Suppressor macrophage (primary cell): Measurements from ENCODE around the gene MSH5.
"Not testable (repeated sequence)": the region's sequence is repeated elsewhere in the genome, so short reads cannot be mapped to it uniquely, and the experiment has no call there.

Source experiments
- DNase-seq, 4 experiments: peaks; one replicate each; pipeline ENCODE4 v3.0.0-alpha.2; 2020 to 2022
- total RNA-seq, 17 experiments: gene quantifications; one replicate each; lab custom pipeline; 2026; ENCODE audit warnings: mixed read lengths in 6 of 17, inconsistent platforms in 3 of 17; lab: John Stamatoyannopoulos, UW

MSH5 gene
- 0.07 to 3.2 (median 1.7) reads per million in 17 experiments for total RNA-seq

DNA sequence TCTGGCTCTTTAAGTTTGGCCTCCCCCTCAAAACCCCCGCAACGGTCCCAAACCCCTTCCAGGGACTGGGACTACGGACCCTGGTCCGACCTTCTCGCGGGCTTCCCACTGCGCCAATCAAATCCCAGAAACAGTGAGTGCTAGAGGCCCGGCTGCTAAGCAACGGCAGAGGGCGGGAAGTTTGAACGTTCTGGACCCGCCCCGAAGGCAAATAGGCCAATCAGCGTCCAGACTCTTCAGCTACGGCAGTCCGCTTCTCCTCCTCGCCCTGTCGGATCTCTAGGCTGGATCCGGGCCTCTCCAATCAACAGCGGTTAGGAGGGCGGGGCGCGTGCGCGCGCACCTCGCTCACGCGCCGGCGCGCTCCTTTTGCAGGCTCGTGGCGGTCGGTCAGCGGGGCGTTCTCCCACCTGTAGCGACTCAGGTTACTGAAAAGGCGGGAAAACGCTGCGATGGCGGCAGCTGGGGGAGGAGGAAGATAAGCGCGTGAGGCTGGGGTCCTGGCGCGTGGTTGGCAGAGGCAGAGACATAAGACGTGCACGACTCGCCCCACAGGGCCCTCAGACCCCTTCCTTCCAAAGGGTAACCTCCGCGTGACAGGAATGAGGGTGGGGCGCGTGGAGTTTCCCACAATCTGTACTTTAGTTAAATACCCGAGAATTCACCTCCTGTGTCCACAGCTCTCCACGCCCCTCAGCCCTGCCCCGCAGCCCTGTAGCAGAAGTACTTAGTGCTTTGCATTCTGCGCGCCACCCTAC is at the start of gene MSH5:
Gene MSH5, plus strand, starts transcription at position 367 of the 758 bp plus-strand sequence. CDS start 462 bp downstream, outside the sequence.
- DNase-seq = peak; percentile 99 to 100 (median 99)

DNA sequence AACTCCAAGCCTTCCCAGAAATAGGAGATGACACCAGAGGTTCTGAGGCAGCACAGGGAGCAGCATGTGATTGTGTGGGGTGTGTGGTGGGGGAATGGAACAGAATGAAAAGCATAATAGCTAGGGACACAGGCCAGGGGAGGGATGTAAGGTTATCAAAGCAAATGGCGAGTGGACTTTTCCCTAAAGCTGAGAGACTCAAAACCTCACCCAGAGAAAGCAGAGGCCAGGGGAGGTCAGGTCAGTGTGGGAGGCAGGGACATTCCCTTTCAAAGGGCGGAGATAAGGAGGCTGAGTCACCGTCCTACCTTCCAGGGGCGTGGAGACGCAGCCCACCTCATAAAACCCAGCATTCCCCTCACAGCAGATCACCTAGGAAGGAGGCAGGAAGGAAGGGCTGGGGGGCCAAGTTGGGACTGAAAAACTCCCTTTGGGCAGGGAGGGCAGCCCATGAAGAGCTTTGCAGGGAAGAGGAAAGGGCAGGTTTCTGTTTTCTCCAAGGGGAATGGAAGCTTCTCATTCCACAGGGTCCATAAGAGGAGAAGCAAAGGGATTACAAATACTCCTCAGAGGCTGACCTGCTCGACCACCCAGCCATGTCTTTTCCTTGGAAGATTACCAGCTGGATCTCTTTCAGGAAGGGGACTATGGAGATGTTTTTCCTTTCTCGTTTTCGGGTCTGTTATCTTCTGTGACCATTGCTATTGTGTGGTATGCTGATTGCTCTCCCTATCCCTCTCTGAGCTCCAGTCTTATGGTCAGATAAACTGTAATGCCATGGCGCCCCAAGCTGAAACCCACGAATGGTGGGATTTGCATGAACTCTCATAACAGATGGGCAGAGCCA is 49.4 kb upstream of the MSH5 start:
- DNase-seq = no peak

GRCh38 chr6:31691078-31691463 is 48.7 kb upstream of the MSH5 start:
- no peak for DNase-seq

DNA sequence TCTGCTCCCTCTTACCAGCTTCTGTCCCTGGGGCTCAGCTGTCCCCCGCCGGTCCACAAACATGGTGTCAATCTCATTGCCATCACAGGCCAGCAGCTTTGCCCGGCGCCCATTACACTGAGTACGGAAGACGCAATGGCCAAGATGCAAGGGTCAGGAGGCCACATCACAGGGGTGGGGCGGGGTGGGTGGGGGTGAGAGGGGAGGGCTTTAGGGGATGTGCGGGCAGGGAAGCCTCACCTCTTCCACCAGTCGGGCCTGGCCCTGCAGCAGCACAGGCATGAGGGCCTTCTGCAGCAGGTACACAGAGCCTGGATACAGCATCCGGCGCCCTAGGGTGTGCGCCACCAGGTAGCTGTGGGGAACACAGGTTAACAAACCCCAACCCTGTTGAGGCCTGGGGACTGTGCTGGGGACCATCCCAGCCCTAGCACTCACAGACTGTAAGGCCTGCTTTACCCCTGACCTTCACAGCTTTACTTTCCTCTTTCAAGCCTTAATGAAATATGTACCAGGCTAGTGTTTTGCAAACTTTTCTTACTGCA is 48.2 kb upstream of the MSH5 start:
- DNase-seq = no peak

GRCh38 chr6:31692353-31692752 is 47.5 kb upstream of the MSH5 start:
- no peak for DNase-seq

DNA sequence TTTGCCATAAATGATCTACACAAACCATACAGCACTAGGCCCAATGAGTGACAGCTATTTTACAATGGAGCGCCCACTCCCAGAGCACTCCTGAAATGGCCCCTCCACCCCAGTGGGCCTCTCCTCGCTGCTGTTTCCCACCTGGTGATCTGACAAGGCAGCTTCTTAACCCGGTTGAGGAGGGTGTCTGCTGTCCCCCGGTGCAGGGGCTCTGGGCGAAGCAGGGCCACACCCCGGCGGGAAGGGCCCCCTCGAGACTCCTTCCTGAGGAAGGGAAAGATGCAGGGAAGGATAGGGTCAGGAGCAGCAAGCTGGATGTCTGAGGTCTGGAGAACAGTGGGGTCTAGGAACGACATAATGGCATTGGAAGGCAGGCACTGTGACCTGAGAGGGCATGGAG is 46.9 kb upstream of the MSH5 start:
- no peak for DNase-seq

GRCh38 chr6:31693535-31693934 is 46.3 kb upstream of the MSH5 start:
- DNase-seq = peak in 1 of 4 experiments; percentile 31

DNA sequence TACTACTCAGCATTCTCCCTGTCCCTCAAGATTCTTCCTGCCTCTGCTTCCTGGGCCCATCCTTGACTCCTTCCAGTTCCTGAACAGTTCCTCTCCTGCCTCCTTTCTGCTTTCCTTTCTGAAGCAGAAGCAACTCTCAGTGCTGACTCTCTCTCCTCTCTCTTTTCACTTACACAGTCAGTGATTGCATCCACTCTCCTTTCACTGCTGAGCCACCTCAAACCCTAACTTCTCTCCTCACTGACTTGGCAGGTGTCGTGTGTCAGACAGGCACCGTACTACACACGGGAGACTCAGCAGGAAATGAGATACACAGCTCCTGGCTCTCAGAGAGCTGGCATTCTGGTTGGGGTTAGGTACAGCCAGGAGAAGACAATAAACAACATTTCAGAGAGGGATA is 42.2 kb upstream of the MSH5 start:
- DNase-seq = no peak

DNA sequence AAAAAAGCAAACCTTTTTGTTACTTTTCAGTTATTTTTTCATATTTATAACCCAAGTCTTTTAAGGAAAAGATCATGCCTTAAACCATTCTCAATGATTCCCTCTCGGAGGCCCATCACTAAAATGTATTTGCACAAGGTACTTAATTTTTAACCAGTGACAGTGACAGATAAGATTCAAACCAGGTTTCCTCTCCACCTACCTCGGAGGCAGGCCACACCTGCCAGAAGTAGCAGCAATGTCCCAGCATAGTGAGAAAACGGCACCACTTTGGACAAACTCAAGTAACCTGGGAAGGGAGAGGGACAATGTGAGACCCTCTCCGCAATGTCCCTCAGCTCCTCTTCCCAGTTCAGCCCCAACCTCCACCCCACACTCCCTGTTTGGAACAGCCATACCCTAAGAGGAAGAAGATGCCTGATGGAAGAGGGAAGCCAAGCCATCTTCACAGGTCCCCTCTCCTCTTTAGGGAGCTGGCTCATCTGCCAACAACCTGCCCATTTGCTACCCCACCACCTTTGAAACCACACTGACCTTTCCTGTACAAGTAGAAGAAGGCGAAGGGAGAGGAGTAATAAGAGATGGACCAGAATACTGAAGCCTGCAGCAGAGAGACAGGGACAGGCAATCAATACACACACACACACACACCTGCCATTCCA is 38.9 kb upstream of the MSH5 start:
- no peak for DNase-seq

GRCh38 chr6:31701666-31702404 is 38.0 kb upstream of the MSH5 start:
- no peak for DNase-seq

DNA sequence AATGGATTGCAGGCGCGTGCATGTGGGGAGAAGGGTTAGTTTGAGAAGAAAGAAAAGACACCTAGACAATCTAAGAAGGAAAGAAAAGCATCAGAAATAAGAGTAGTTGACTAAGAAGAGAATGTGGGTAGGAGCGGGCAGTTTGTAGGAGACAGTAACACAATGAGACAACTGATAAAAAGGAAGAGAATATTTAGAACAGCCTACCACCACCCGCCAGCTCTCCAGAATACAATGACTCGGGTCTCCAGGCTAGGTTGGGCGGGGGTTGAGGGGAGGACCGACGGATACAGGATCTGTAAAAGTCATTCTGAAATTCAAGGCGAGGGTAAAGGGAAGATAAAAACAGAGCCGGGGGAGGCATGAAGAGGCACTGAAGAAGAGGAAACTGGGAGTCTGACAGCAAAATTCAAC is 37.4 kb upstream of the MSH5 start:
- no peak for DNase-seq

DNA sequence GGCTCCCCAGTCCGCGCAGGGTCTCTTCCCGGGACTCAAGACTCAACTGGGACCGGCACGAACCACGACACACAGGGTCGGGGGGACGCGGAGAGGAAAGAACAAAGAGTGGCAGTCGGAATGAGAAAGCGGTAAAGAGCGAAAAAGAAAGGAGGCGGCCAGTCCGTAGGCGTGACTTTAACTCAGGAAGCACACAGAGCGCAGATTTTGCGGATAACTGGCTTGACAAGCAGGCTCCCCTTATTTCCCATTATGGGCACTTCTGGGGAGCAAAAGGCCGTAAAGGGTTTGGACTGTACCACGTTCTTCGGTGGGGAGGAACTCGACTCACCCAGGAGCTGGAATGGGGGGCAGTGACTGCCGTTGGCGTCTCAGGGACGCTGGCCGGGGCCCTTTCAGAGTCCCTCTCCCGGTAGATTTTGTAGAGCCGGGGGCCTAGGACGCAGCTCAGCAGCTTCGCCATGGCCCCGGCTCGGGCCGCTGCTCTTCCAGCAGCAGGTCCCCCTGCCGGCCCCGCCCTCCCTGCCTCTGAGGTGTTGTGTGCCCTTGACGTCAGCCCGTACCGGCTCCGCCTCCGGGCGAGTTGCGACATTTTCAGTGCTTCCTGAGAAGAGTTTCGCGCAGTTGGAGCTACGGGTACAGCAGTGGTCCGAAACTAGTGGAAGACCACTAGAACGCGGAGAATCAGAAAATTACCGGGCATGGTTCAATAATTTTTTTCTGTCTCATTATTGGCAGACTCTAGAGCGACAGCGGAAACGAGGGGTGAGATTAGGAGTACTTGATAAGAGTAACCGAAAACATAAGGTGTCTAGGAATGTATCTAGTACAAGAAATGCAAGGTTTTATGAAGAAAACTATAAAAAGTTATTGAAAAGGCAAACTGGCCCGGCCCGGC is 36.7 kb upstream of the MSH5 start, which contains the start of gene ABHD16A:
Gene ABHD16A, minus strand, starts transcription at position 506 of the 898 bp plus-strand sequence. Its CDS starts 43 bp downstream, at position 463.
- DNase-seq = peak; percentile 98 to 99 (median 99)

GRCh38 chr6:31705931-31706330 is 33.9 kb upstream of the MSH5 start:
- DNase-seq = no peak

DNA sequence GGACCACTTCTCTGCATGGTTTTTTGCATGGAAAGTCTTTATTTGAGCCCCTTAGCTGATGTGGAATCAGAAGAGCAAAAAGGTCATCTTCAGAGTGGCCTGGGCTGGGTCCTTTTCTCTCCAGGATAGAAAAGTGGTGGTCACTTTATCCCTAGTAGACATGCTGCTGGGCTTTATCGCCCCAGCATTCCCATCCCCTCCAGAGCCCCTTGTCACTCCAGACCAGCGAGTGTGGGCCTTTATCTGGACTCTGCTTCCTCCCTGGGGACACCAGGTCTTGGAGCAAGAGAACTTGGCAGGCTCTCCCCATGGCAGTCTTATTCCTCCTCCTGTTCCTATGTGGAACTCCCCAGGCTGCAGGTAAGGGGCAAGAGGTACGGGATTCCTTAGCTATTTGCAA is 33.2 kb upstream of the MSH5 start, which contains the start of gene LY6G6F:
Gene LY6G6F, plus strand, starts transcription at position 268 of the 400 bp plus-strand sequence. Its CDS starts 41 bp downstream, at position 309.
- no peak for DNase-seq

DNA sequence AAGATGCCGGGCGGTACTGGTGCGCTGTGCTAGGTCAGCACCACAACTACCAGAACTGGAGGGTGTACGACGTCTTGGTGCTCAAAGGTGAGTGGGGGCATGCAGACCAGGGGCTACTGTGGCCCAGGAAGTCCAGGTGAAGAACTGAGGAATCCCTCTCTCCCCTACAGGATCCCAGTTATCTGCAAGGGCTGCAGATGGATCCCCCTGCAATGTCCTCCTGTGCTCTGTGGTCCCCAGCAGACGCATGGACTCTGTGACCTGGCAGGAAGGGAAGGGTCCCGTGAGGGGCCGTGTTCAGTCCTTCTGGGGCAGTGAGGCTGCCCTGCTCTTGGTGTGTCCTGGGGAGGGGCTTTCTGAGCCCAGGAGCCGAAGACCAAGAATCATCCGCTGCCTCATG is 32.1 kb upstream of the MSH5 start:
- no peak for DNase-seq

- no peak for DNase-seq
These were observed 31.6 kb upstream of the MSH5 start for GRCh38 chr6:31708224-31708623.

DNA sequence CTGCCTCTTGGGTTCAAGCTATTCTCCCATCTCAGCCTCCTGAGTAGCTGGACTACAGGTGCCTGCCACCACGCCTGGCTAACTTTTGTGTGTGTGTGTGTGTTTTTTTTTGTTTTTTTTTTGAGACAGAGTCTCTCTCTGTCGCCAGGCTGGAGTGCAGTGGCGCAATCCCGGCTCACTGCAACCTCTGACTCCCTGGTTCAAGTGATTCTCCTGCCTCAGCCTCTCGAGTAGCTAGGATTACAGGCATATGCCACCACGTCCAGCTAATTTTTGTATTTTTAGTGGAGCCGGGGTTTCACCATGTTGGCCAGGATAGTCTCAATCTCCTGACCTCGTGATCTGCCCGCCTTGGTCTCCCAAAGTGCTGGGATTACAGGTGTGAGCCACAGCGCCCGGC is 30.6 kb upstream of the MSH5 start:
- DNase-seq = not testable (repeated sequence)

GRCh38 chr6:31710523-31711219 is 29.1 kb upstream of the MSH5 start:
- no peak for DNase-seq

GRCh38 chr6:31711233-31711632 is 28.6 kb upstream of the MSH5 start:
- DNase-seq = peak; percentile 37 to 61 (median 56)

DNA sequence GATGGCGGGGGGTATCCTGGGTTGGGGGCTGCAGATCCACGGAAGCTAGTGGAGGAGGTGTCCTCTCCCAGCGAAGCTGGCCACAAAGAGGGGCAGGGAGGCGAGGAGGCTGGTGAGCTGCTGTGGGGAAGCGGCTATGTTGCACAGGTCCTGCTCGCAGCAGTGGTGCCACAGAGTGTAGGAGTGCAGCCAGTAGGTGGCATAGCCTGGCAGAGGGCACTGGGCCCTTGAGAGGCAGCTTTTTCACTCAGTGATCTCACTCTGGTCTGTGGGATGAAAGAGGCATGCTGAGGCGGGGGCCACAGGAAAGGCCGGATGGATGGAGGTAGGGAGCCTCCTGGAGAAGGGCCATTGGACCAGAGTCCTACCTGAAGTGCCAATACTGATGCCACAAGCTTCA is 27.5 kb upstream of the MSH5 start:
- peak in 3 of 4 experiments; percentile 49 to 63 (median 57) for DNase-seq
